Measurements from ENCODE around the gene NAIF1. TPM values are rescaled to one million over a fixed set of nuclear protein-coding genes. Genes with fewer than 3 reads are reported as not detected.
"Not testable (repeated sequence)": the region's sequence is repeated elsewhere in the genome, so short reads cannot be mapped to it uniquely, and the experiment has no call there.

NAIF1 gene
- total RNA-seq, 1 donor from 2014 or later, result 9.6 TPM

DNA sequence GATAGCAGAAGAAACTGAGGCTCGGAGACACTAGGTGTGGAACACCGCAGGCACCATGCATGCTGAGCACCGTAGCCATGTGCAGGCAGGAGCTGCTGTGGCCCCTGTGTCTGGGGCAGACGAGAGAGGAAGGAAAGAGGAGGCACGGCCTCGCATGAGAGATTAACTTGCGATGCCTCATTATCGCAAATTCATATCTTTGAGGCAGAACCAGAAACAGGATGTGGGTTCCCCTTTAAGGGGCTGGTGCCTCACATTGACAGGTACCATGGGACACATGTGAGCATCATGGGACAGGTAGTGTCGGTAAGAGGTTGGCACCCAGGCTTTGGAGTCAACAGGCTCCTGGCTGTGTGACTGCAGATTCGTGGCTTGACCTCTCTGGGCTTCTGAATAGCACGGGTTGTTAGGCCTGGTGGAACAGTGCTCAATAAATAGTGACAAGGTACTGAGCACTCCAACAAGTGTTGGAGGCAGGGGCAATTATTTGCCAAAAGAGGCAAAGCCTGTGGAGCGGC, 40.8 kb downstream of the NAIF1 start:
- no peak for DNase-seq

DNA sequence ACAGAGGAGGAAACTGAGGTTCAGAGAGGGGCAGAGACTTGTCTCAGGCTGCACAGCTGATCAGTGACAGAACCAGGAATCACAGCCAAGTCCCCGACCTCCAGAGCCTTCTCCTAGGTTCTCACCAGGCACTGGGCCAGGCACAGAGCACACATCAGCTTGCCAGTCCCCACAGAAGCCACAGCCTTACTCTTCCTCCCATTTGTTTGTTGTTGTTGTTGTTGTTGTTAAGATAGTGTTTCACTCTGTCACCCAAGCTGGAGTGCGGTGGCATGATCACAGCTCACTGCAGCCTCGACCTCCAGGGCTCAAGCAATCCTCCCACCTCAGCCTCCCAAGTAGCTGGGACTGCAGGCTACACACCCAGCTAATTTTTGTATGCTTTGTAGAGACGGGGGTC, 41.4 kb downstream of the NAIF1 start:
- DNase-seq, result no peak

DNA sequence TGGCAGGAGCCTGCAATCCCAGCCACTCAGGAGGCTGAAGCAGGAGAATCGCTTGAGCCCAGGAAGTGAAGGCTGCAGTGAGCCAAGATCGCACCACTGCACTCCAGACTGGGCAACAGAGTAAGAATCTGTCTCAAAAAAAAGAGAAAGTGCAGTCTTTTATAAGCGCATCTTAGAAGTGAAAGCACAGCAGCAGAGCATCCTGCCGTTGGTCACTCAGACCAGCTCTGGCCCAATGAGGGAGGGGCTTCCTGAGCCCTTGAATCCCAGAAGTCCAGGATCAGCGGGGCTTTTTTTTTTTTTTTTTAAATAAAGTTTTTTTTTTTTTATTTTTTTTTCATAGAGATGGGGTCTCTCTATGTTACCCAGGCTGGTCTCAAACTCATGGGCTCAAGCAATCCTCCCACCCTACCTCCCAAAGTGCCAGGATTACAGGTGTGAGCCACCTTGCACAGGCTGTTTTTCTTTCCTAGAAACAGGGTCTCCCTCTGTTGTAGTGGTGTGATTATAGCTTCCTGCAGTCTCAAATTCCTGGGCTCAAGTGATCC, 42.3 kb downstream of the NAIF1 start:
- DNase-seq, result no peak

DNA sequence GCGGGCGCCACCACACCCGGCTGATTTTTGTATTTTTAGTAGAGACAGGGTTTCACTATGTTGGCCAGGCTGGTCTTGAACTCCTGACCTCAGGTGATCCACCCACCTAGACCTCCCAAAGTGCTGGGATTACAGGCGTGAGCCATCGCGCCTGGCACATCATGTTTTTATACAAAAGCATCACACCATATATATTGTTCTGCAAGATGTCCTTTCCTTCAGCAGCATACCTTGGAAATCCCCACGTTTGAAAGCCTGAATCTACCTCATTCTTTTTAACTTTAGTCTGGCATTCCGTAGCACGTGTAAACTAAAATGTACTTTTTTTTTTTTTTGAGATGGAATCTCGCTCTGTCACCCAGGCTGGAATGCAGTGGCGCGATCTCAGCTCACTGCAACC, 43.4 kb downstream of the NAIF1 start:
- not testable (repeated sequence) for DNase-seq

DNA sequence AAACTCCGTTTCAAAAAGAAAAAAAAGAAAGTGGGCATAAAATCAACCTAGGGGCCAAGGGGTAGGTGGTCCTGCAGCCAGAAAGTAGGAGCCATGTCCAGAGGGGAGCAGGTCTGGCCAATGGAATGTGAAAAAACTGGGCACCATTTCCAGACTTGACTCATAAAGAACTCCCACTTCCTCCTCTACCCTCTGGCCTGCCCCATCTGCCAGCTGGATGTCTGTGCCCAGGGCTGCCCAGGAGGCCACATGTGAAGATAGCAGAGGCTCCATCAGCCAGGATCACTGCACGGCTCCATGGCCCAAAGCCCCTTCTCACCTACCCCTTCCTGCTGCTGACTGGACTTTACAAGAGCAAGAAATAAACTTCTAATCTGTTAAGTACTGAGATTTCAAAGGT, 44.2 kb downstream of the NAIF1 start:
- no peak for DNase-seq

DNA sequence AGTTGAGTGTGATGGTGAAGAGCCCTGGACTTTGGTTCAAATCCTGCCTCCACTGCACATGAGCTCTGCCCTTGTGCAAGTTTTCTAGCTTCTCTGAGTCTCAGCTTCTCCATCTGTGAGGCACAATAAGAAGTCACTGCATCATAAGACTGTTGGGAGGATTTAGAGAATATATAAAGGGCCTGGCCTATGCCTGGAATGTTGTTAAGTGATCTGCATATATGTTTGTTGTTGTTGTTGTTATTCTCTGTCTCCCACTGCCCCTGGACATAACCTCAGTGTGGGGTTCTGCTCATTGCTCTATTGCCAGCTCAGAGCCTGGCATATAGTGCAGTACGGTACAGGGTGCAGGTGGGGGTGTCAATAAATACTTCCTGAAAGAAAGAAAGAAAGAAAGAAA, 46.0 kb downstream of the NAIF1 start:
- no peak for DNase-seq

DNA sequence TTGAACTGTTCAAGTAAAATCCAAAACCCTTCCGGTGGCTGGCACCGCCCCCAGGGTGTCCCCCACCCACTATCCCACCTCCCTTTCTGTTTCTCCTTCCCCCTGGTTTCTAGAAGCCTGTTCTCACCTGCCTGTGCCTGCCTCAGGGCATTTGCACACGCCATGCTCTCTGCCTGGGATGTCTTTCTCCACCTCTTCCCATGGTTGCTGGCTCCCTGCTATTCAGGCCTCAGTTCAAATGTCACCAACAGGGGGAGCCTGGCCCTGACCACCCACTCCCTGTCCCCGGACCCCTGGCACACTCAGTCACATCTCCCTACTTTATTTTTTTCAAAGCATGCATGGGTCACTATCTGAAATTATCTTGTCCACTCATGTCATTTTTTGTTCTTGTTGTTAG, 46.4 kb downstream of the NAIF1 start:
- DNase-seq, result no peak

DNA sequence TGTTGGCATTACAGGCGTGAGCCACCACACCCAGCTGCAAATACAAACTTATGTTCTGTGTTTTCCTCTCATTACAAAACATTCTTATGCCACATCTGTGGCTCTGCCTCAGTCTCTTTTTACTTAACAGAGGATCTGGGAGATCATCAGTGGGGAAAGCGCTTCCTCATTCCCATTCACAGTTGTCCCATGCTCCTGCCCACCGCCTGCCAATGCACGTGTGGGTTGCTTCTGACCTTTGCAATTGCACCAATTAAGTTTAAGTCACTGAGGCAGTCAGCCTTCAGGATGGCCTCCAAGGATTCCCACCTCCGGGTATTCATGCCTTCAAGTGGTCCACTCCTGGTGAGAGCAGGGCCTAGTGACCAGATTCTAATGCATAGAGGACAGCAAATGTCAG, 51.4 kb downstream of the NAIF1 start:
- DNase-seq, result no peak

Other genes with a start within 250 kb of the NAIF1 start
- 11.6 TPM for gene ENG, start 212.7 kb downstream of the NAIF1 start, total RNA-seq
- 416 TPM for gene AK1, start 189.6 kb downstream of the NAIF1 start, total RNA-seq
- gene ST6GALNAC6, start 167.7 kb downstream of the NAIF1 start, total RNA-seq, result 34.0 TPM
- 39.8 TPM for gene ST6GALNAC4, start 150.3 kb downstream of the NAIF1 start, total RNA-seq
- gene PIP5KL1, start 136.5 kb downstream of the NAIF1 start, total RNA-seq, result not detected
- gene DPM2, start 129.5 kb downstream of the NAIF1 start, total RNA-seq, result 11.6 TPM
- 13.6 TPM for gene EEIG1, start 86.3 kb downstream of the NAIF1 start, total RNA-seq
- gene SLC25A25, start 912 bp upstream of the NAIF1 start, total RNA-seq, result 39.2 TPM
- gene PTGES2, start 60.4 kb upstream of the NAIF1 start, total RNA-seq, result 55.2 TPM
- 19.7 TPM for gene LCN2, start 82.1 kb upstream of the NAIF1 start, total RNA-seq
- 34.5 TPM for gene BBLN, start 92.9 kb upstream of the NAIF1 start, total RNA-seq
- 30.1 TPM for gene CIZ1, start 124.3 kb upstream of the NAIF1 start, total RNA-seq
- gene DNM1, start 136.1 kb upstream of the NAIF1 start, total RNA-seq, result 31.9 TPM
- 134 TPM for gene GOLGA2, start 208.7 kb upstream of the NAIF1 start, total RNA-seq
- gene SWI5, start 209.0 kb upstream of the NAIF1 start, total RNA-seq, result 14.7 TPM